ENCODE data around the gene TAF3. TPM values are rescaled to one million over a fixed set of nuclear protein-coding genes. Genes with fewer than 3 reads are reported as not detected.

The TAF3 gene
- polyA plus RNA-seq, 1 of the 3 experiments (the other 2 are of a cell fraction) = 2.4 TPM

DNA sequence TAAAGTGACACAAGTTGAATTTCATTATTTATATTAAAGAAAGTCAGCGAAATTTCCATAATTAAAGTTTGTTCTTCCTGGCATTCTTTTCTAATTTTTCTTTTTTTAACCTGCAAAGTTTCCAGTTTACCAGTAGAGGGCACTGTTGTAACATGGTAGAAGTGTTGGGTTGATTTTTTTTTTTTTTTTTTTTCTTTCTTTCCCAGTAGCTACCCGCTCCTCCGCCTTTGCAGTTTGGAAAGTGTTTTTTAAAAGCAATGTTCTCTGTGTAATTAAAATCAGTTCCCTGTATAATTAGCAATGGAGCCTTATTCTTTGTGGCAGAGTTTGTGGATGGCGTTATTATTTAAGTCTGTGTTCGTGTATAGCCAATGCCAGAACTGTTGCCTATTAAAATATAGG lies 53.7 kb downstream of the TAF3 start (continued):
- TF ChIP-seq, protein P1, sequence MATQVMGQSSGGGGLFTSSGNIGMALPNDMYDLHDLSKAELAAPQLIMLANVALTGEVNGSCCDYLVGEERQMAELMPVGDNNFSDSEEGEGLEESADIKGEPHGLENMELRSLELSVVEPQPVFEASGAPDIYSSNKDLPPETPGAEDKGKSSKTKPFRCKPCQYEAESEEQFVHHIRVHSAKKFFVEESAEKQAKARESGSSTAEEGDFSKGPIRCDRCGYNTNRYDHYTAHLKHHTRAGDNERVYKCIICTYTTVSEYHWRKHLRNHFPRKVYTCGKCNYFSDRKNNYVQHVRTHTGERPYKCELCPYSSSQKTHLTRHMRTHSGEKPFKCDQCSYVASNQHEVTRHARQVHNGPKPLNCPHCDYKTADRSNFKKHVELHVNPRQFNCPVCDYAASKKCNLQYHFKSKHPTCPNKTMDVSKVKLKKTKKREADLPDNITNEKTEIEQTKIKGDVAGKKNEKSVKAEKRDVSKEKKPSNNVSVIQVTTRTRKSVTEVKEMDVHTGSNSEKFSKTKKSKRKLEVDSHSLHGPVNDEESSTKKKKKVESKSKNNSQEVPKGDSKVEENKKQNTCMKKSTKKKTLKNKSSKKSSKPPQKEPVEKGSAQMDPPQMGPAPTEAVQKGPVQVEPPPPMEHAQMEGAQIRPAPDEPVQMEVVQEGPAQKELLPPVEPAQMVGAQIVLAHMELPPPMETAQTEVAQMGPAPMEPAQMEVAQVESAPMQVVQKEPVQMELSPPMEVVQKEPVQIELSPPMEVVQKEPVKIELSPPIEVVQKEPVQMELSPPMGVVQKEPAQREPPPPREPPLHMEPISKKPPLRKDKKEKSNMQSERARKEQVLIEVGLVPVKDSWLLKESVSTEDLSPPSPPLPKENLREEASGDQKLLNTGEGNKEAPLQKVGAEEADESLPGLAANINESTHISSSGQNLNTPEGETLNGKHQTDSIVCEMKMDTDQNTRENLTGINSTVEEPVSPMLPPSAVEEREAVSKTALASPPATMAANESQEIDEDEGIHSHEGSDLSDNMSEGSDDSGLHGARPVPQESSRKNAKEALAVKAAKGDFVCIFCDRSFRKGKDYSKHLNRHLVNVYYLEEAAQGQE (IDR thresholded peaks at IDR 0.05; ENCODE audit: low read depth, low read length) = no peak

DNA sequence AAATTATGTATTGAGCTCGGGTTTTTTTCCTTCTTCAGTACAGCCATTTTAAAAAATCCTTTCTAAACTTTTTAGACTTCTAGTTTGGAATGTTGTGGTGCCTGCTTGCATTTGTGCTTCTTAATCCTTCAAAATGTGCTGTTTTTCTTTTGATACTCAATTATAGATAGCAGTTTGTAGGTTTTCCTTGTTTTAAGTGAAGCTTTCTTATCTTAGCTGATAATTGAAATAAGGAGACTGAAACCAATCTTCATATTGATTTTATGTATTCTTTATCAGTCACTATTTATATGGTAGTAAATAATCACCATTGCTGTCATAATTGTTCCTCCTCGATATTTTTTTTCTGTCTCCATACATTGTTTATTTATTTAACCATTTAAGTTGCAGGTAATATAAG lies 56.6 kb downstream of the TAF3 start:
- 86% methylated on average over 2 of the region's 2 CpGs for WGBS (ENCODE audit: low lambda C conversion rate)
- Histone ChIP-seq H3K4me2 (no peak overlapping the region), H3K9me2 (no peaks in the 10 kb centered on the region), H4K20me1 (ENCODE audit: insufficient read depth) (no peaks in the 10 kb centered on the region), H2AFZ (ENCODE audit: low read depth) (no peak overlapping the region; the same call in 1 of the 2 replicates), H3K27ac (ENCODE audit: low read depth in 2 of 2, low read length in 1 of 2) (no peak overlapping the region), H3K9me3 (no peaks in the 10 kb centered on the region), H3K79me2 (ENCODE audit: insufficient read depth) (peaks cover 19% of the 10 kb centered on the region), H3F3A (replicated peaks; ENCODE audit: insufficient read depth) (peaks cover 8% of the 10 kb centered on the region), H3K4me3 (ENCODE audit: low read depth in 2 of 2, low read length in 1 of 2) (no peak overlapping the region), H3K27me3 (ENCODE audit: insufficient read depth) (no peaks in the 10 kb centered on the region), H3K9ac (no peak overlapping the region), H3K4me1 (ENCODE audit: control insufficient read depth in 1 of 2, insufficient read depth in 2 of 2, low read depth in 1 of 2, low read length in 1 of 2) (peaks cover 4 to 7% of the 10 kb centered on the region in 2 experiments; a peak in 2 of 4 replicates), H3K36me3 (replicated peaks in 1 of 2; ENCODE audit: control insufficient read depth in 1 of 2, insufficient read depth in 2 of 2, low read length in 1 of 2) (no peaks in the 10 kb centered on the region)
- POLR2A ChIA-PET = interaction anchor here (1.4 kb wide), 1 partner anchor 173 kb away, joined by 6 read pairs; no protein-coding TSS in a partner anchor
- CTCF ChIA-PET = interaction anchor here (0.9 to 2.1 kb wide), 8 partner anchors 167 to 1457 kb away, joined by 3 to 12 read pairs (median 4); no protein-coding TSS in a partner anchor
- TF ChIP-seq GATA2 (CRISPR knock-in tag; IDR thresholded peaks at IDR 0.05) (no peak), ELF1 (IDR thresholded peaks at IDR 0.05) (no peak), RXRA (IDR thresholded peaks at IDR 0.05; ENCODE audit: borderline replicate concordance, low read depth) (no peak), TAF1 (IDR thresholded peaks at IDR 0.05; ENCODE audit: borderline replicate concordance, low read depth, low read length) (no peak), POLR2AphosphoS5 (IDR thresholded peaks at IDR 0.05; ENCODE audit: low read depth, low read length) (no peak), JUND (IDR thresholded peaks at IDR 0.05) (no peak), SIN3A (IDR thresholded peaks at IDR 0.05; ENCODE audit: borderline replicate concordance, low read depth, low read length) (no peak), FOSL2 (IDR thresholded peaks at IDR 0.05; ENCODE audit: borderline replicate concordance, low read depth) (no peak), TEAD4 (IDR thresholded peaks at IDR 0.05; ENCODE audit: borderline replicate concordance, insufficient read depth) (no peak), RFX5 (IDR thresholded peaks at IDR 0.05; ENCODE audit: low read length) (no peak), NRF1 (IDR thresholded peaks at IDR 0.05; ENCODE audit: low read depth, low read length) (no peak), FOXM1 (IDR thresholded peaks at IDR 0.05; ENCODE audit: low read depth) (no peak)
- TF ChIP-seq, protein P2, sequence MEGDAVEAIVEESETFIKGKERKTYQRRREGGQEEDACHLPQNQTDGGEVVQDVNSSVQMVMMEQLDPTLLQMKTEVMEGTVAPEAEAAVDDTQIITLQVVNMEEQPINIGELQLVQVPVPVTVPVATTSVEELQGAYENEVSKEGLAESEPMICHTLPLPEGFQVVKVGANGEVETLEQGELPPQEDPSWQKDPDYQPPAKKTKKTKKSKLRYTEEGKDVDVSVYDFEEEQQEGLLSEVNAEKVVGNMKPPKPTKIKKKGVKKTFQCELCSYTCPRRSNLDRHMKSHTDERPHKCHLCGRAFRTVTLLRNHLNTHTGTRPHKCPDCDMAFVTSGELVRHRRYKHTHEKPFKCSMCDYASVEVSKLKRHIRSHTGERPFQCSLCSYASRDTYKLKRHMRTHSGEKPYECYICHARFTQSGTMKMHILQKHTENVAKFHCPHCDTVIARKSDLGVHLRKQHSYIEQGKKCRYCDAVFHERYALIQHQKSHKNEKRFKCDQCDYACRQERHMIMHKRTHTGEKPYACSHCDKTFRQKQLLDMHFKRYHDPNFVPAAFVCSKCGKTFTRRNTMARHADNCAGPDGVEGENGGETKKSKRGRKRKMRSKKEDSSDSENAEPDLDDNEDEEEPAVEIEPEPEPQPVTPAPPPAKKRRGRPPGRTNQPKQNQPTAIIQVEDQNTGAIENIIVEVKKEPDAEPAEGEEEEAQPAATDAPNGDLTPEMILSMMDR (IDR thresholded peaks at IDR 0.05) = no peak
- no peak for DNase-seq
